GM12878 (cell line): ENCODE results near the gene RGCC. TPM values are rescaled to one million over a fixed set of nuclear protein-coding genes. Genes with fewer than 3 reads are reported as not detected.

Source experiments
- ATAC-seq: fragments of 200-7000 bp; cut with Tn5 transposase; 3 replicates; pipeline ENCODE4 v1.9.1; 2020; ENCODE audit warnings: mild to moderate bottlenecking, moderate library complexity
- BruUV-seq: library from RNA; stranded (reverse); fragments of 400-500 nt; replicated peaks from 2 replicates; lab custom pipeline; 2021; lab: Mats Ljungman, UMichigan
- CTCF ChIA-PET: fragments of 300-600 bp; sonication (Branson Sonifier 250); formaldehyde crosslinking; extraction: SDS; loops from one replicate; lab custom pipeline; 2021; ENCODE audit warnings: inconsistent platforms; lab: Yijun Ruan, JAX
- POLR2A ChIA-PET: fragments of 350-600 bp; formaldehyde crosslinking; extraction: SDS; loops from one replicate; lab custom pipeline; 2021; ENCODE audit warnings: inconsistent platforms; lab: Charles Lee
- RAD21 ChIA-PET: fragments of 300-600 bp; sonication (Branson Sonifier 250); formaldehyde crosslinking; loops from one replicate; lab custom pipeline; 2023; ENCODE audit warnings: antibody characterized with exemption; ENCODE audit not compliant: unreplicated experiment; lab: Charles Lee
- SMC1A ChIA-PET: fragments of 300-600 bp; sonication (Branson Sonifier 250); formaldehyde crosslinking; loops from one replicate; lab custom pipeline; 2023; ENCODE audit not compliant: unreplicated experiment, uncharacterized antibody; lab: Charles Lee
- DNase-seq: peaks from one replicate; pipeline ENCODE4 v3.0.0-alpha.2; 2011; ENCODE audit warnings: low read depth, low spot score
- FAIRE-seq: peaks from 3 replicates; lab custom pipeline; 2011; peaks lifted over from hg19 to GRCh38; lab: Jason Lieb, UNC
- H2AFZ ChIP-seq: 2 replicates; pipeline ENCODE4 v1.6.0; 2011; ENCODE audit warnings: low read depth, low read length, control low read depth; ENCODE audit not compliant: control insufficient read depth
- H3K27ac ChIP-seq: 2 replicates; pipeline ENCODE4 v1.5.1; 2011; ENCODE audit warnings: control low read depth; ENCODE audit not compliant: control insufficient read depth, insufficient read depth
- H3K27me3 ChIP-seq, 2 experiments: replicated peaks in 1 of 2; 2 replicates each; pipeline versions ENCODE4 v1.6.0 to v1.6.1; 2011; ENCODE audit warnings: low read length in 1 of 2; ENCODE audit not compliant: control insufficient read depth in 2 of 2, insufficient read depth in 2 of 2
- H3K36me3 ChIP-seq, 2 experiments: 2 replicates each; pipeline ENCODE4 v1.5.1; 2011; ENCODE audit warnings: low read length in 1 of 2; ENCODE audit not compliant: control insufficient read depth in 2 of 2, insufficient read depth in 2 of 2
- H3K4me1 ChIP-seq: 2 replicates; pipeline ENCODE4 v1.6.1; 2011; ENCODE audit warnings: mild to moderate bottlenecking, low read length, moderate library complexity, mixed read lengths; ENCODE audit not compliant: control insufficient read depth, insufficient read depth
- H3K4me2 ChIP-seq: 2 replicates; pipeline ENCODE4 v1.6.0; 2011; ENCODE audit warnings: control low read depth; ENCODE audit not compliant: control insufficient read depth, insufficient read depth
- H3K4me3 ChIP-seq: fragments of 200-600 bp; sonication (generic); 2 replicates; pipeline ENCODE4 v1.5.1; 2016
- H3K79me2 ChIP-seq: 2 replicates; pipeline ENCODE4 v1.6.0; 2011; ENCODE audit warnings: low read length; ENCODE audit not compliant: control insufficient read depth, insufficient read depth
- H3K9ac ChIP-seq: 2 replicates; pipeline ENCODE4 v1.8.0; 2011; ENCODE audit warnings: low read length, control low read depth, mixed read lengths; ENCODE audit not compliant: control insufficient read depth, insufficient read depth
- H3K9me3 ChIP-seq: replicated peaks from 3 replicates; pipeline ENCODE4 v1.5.1; 2011; ENCODE audit warnings: mild to moderate bottlenecking, low read length; ENCODE audit not compliant: control insufficient read depth, insufficient read depth
- H4K20me1 ChIP-seq: 2 replicates; pipeline ENCODE4 v1.6.0; 2011; ENCODE audit not compliant: control insufficient read depth, insufficient read depth
- IKZF1 ChIP-seq: fragments of 450-650 bp; conservative IDR thresholded peaks from 2 replicates; pipeline ENCODE4 v1.6.1; 2017; ENCODE audit warnings: antibody characterized with exemption, mild to moderate bottlenecking
- NFIC ChIP-seq: IDR thresholded peaks from 2 replicates; pipeline ENCODE4 v1.6.1; 2012; ENCODE audit warnings: low read depth, mild to moderate bottlenecking, inconsistent platforms, low read length, moderate library complexity
- RAD21 ChIP-seq: IDR thresholded peaks from 2 replicates; pipeline ENCODE4 v1.6.1; 2011; ENCODE audit warnings: mild to moderate bottlenecking, low read depth, low read length, moderate library complexity; ENCODE audit not compliant: insufficient read depth
- RUNX3 ChIP-seq: IDR thresholded peaks from 2 replicates; pipeline ENCODE4 v1.6.1; 2012; ENCODE audit warnings: low read length, inconsistent platforms
- SMC3 ChIP-seq: IDR thresholded peaks from 2 replicates; pipeline ENCODE4 v1.6.1; 2011; ENCODE audit warnings: low read length, improper control_type of control experiment, borderline replicate concordance
- TCF12 ChIP-seq: IDR thresholded peaks from 2 replicates; pipeline ENCODE4 v1.6.1; 2011; ENCODE audit warnings: low read depth, mild to moderate bottlenecking, low read length
- YY1 ChIP-seq: IDR thresholded peaks from 2 replicates; pipeline ENCODE4 v1.6.1; 2011; ENCODE audit warnings: low read depth, mild to moderate bottlenecking, low read length
- WGBS: methylation state at CpG from one replicate; pipeline ENCODE4 v1.1.6; 2016; ENCODE audit warnings: low lambda C conversion rate; ENCODE audit not compliant: insufficient replicate concordance, insufficient coverage; ENCODE audit errors: missing lambda C conversion rate; 5-methylcytosine and 5-hydroxymethylcytosine counted together
- in situ Hi-C: fragments of 300-500 bp; cut with MboI; formaldehyde crosslinking; loops from 9 replicates; pipeline ENCODE4 v1.14.3; 2018; ENCODE audit warnings: mixed read lengths
- intact Hi-C: fragments of 100-400 bp; cut with micrococcal nuclease; formaldehyde crosslinking; loops from one replicate; pipeline ENCODE4 v1.14.2; 2022; ENCODE audit not compliant: unreplicated experiment
- polyA plus RNA-seq, 11 experiments: library from polyadenylated mRNA; depleted of rRNA in 4 of 11; unstranded in 6 of 11; stranded (reverse) in 5 of 11; fragments of >200 nt; fragmentation: Nextera tagmentation in 4 of 11; fragmentation: Illumina TruSeq in 1 of 11; extraction: Ambion mirVana in 4 of 11; extraction: Trizol in 1 of 11; gene quantifications; 1 replicate in 1 of 11; 2 replicates in 10 of 11; pipeline versions ENCODE4 v1.2.1 to v1.2.3, GENCODE V29; 2011 to 2016; ENCODE audit warnings: inconsistent platforms in 2 of 11, missing spikeins in 2 of 11, low read depth in 1 of 11
- total RNA-seq, 4 experiments: library from RNA; depleted of rRNA in 3 of 4; stranded (reverse); fragments of >200 nt in 3 of 4; fragmentation: Illumina TruSeq in 1 of 4; extraction: Trizol in 1 of 4; gene quantifications; 2 replicates each; pipeline versions ENCODE4 v1.2.1 to v1.2.3, GENCODE V29; 2013 to 2021
- TF ChIP-seq, protein P1 (sequence below), 3 experiments: IDR thresholded peaks in 2 of 3; conservative IDR thresholded peaks in 1 of 3; 2 replicates each; pipeline ENCODE4 v1.5.1; 2011; ENCODE audit warnings: low read depth in 3 of 3, low read length in 3 of 3, mild to moderate bottlenecking in 3 of 3, control low read depth in 2 of 3, moderate library complexity in 2 of 3, inconsistent platforms in 1 of 3, mixed read lengths in 1 of 3; ENCODE audit not compliant: control insufficient read depth in 2 of 3, insufficient read depth in 1 of 3; ENCODE audit errors: extremely low read depth in 1 of 3
- TF ChIP-seq, protein P2 (sequence below): IDR thresholded peaks from 2 replicates; pipeline ENCODE4 v1.6.1; 2011; ENCODE audit warnings: borderline replicate concordance, low read depth, mild to moderate bottlenecking, moderate library complexity, low read length; ENCODE audit not compliant: insufficient read depth, poor library complexity, severe bottlenecking

Gene RGCC
- total and polyA plus RNA-seq, 10 of the 15 experiments (the other 5 are each of a cell fraction or from before 2014, with no cell fraction given), result 0.41 to 19.4 (median 9.9) TPM

DNA sequence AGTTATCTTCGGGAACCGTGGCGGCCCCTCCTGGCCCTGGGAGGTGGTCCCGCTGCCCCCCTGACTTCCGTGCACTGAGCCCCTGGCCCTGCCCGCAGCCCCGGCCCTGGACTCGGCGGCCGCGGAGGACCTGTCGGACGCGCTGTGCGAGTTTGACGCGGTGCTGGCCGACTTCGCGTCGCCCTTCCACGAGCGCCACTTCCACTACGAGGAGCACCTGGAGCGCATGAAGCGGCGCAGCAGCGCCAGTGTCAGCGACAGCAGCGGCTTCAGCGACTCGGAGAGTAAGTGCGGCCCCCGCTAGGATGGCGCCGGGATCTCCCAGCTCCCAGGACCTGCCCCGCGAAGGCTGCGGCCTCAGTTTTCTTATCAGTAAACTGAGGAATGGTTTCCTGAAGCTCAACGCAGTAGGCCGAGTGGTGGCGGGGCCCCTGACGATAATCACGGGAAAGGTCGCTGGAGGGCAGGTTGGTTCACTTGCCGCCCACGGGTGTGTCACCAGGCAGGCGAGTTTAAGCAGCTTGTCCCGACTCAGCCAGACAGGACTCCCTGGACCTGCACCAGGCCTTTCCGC lies 924 bp downstream of the RGCC start:
- POLR2A ChIA-PET, result no interaction called here
- Histone ChIP-seq H3K4me3 (peak overlapping the region; percentile 80), H4K20me1 (no peaks in the 10 kb centered on the region), H3K4me1 (peaks cover 46% of the 10 kb centered on the region), H3K36me3 (no peaks in the 10 kb centered on the region; a peak in 1 of 4 replicates), H3K79me2 (no peaks in the 10 kb centered on the region; the same call in 1 of the 2 replicates), H2AFZ (peak overlapping the region; percentile 87), H3K27ac (no peak overlapping the region; the same call in 1 of the 2 replicates), H3K27me3 (peaks cover 0 to 7% of the 10 kb centered on the region in 2 experiments; a peak in 2 of 4 replicates), H3K9me3 (no peaks in the 10 kb centered on the region), H3K9ac (peak overlapping the region; percentile 69), H3K4me2 (peak overlapping the region; percentile 74)
- in situ Hi-C loops (no loop called here), intact Hi-C loops (no loop called here)
- WGBS, result 1% methylated on average over 46 of the region's 50 CpGs
- no TSS peak for BruUV-seq
- no peak for FAIRE-seq
- no peak for DNase-seq
- TF ChIP-seq IKZF1, result peak; percentile 32; the same call in 1 of the 2 replicates
- TF ChIP-seq RUNX3, result no peak
- CTCF ChIA-PET, result interaction anchor here (0.7 to 2.8 kb wide), 15 partner anchors 13 to 209 kb away, joined by 3 to 21 read pairs (median 3); no protein-coding TSS in a partner anchor
- ATAC-seq, result peak; percentile 47
- RAD21 ChIA-PET, result interaction anchor here (0.7 to 2.6 kb wide), 6 partner anchors 34 to 207 kb away, joined by 3 to 9 read pairs (median 4); no protein-coding TSS in a partner anchor
- SMC1A ChIA-PET, result interaction anchor here (0.8 to 2.9 kb wide), 11 partner anchors 34 to 210 kb away, joined by 3 to 24 read pairs (median 4); no protein-coding TSS in a partner anchor

DNA sequence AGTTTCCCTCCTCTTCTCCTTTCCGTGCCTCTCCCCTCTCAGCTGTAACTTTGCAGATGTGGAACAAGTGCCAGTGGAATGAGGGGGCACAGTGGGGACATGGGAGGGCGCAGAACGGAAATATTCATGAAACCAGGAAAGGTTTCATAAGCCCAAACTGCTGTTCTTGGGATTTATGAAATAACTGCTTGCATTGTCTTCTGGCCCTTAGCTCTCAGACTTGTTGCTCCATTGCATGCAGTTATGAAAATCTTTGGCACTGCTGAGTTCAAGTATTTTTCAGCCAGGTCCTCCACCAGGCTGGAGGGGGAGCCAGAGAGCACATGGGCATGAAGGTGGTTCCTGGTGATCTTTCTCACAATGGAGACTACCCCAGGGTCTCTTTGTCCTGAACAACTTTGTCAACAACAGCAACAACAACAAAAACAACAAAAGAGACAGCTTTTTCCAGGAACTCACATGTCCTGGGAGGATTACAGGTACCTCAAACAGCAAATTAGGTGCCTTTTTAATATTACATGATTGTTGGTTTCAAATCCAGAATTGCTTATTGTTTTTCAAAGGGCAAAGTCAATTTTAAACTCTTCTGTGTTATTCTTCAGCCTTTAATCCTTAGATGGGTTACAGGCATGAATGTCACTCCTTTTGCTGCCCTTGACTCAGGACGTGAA lies 1.5 kb downstream of the RGCC start:
- SMC1A ChIA-PET, result interaction anchor here (0.7 to 2.9 kb wide), 16 partner anchors 10 to 209 kb away, joined by 3 to 24 read pairs (median 4); no protein-coding TSS in a partner anchor
- FAIRE-seq, result no peak
- Histone ChIP-seq H3K79me2 (no peaks in the 10 kb centered on the region; the same call in 1 of the 2 replicates), H3K27ac (no peak overlapping the region), H2AFZ (peak overlapping the region; percentile 87; the same call in 1 of the 2 replicates), H3K27me3 (peaks cover 0 to 7% of the 10 kb centered on the region in 2 experiments; a peak in 2 of 4 replicates), H3K9ac (peak overlapping the region; percentile 69), H4K20me1 (no peaks in the 10 kb centered on the region), H3K4me2 (peak overlapping the region; percentile 74), H3K9me3 (no peaks in the 10 kb centered on the region), H3K4me1 (peaks cover 51% of the 10 kb centered on the region), H3K36me3 (no peaks in the 10 kb centered on the region; a peak in 1 of 4 replicates), H3K4me3 (peak overlapping the region; percentile 80; the same call in 1 of the 2 replicates)
- no TSS peak for BruUV-seq
- POLR2A ChIA-PET, result interaction anchor here (0.8 kb wide), 1 partner anchor 33 kb away, joined by 3 read pairs; no protein-coding TSS in a partner anchor
- ATAC-seq, result peak; percentile 59
- peak; percentile 49 for TF ChIP-seq YY1
- peak; percentile 64 for TF ChIP-seq RAD21
- peak; percentile 46; the same call in 1 of the 2 replicates for TF ChIP-seq SMC3
- TF ChIP-seq, protein P1, sequence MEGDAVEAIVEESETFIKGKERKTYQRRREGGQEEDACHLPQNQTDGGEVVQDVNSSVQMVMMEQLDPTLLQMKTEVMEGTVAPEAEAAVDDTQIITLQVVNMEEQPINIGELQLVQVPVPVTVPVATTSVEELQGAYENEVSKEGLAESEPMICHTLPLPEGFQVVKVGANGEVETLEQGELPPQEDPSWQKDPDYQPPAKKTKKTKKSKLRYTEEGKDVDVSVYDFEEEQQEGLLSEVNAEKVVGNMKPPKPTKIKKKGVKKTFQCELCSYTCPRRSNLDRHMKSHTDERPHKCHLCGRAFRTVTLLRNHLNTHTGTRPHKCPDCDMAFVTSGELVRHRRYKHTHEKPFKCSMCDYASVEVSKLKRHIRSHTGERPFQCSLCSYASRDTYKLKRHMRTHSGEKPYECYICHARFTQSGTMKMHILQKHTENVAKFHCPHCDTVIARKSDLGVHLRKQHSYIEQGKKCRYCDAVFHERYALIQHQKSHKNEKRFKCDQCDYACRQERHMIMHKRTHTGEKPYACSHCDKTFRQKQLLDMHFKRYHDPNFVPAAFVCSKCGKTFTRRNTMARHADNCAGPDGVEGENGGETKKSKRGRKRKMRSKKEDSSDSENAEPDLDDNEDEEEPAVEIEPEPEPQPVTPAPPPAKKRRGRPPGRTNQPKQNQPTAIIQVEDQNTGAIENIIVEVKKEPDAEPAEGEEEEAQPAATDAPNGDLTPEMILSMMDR (IDR thresholded peaks at IDR 0.05 in 2 of 3, conservative IDR thresholded peaks at IDR 0.05 in 1 of 3; ENCODE audit: control insufficient read depth in 2 of 3, extremely low read depth in 1 of 3, insufficient read depth in 1 of 3, low read depth in 3 of 3, low read length in 3 of 3), result peak; percentile 64 to 90 (median 86)
- TF ChIP-seq, protein P2, sequence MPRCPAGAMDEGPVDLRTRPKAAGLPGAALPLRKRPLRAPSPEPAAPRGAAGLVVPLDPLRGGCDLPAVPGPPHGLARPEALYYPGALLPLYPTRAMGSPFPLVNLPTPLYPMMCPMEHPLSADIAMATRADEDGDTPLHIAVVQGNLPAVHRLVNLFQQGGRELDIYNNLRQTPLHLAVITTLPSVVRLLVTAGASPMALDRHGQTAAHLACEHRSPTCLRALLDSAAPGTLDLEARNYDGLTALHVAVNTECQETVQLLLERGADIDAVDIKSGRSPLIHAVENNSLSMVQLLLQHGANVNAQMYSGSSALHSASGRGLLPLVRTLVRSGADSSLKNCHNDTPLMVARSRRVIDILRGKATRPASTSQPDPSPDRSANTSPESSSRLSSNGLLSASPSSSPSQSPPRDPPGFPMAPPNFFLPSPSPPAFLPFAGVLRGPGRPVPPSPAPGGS, result no peak
- 0 out of 2 replicates have a peak, but pooled peaks have one; percentile 14 for TF ChIP-seq TCF12
- TF ChIP-seq NFIC, result no peak
- CTCF ChIA-PET, result interaction anchor here (0.7 to 2.8 kb wide), 22 partner anchors 12 to 307 kb away, joined by 3 to 21 read pairs (median 4); no protein-coding TSS in a partner anchor
- intact Hi-C loops, result no loop called here
- DNase-seq, result no peak
- in situ Hi-C loops, result no loop called here
- WGBS, result 56% methylated on average over 4 of the region's 4 CpGs
- RAD21 ChIA-PET, result interaction anchor here (0.7 to 2.6 kb wide), 8 partner anchors 30 to 209 kb away, joined by 3 to 9 read pairs (median 3); no protein-coding TSS in a partner anchor
